Immature natural killer cell (primary cell): ENCODE results near the gene TRAPPC2. TPM values are rescaled to one million over a fixed set of nuclear protein-coding genes. Genes with fewer than 3 reads are reported as not detected.
A peak's percentile ranks its signal among the peaks of the same experiment; 100 is the strongest.
"Not testable (repeated sequence)": the region's sequence is repeated elsewhere in the genome, so short reads cannot be mapped to it uniquely, and the experiment has no call there.

Source experiments
- DNase-seq, 3 donors: peaks; one replicate each; pipeline ENCODE4 v3.0.0; 2022; ENCODE audit warnings: mixed read lengths in 1 of 3
- H3K27ac Mint-ChIP-seq, 6 donors: one replicate each; pipeline ENCODE4 v1.8.0; 2020; ENCODE audit warnings: mixed read lengths in 6 of 6, mild to moderate bottlenecking in 5 of 6, inconsistent platforms in 4 of 6, moderate library complexity in 3 of 6
- H3K27me3 Mint-ChIP-seq, 3 donors: one replicate each; pipeline ENCODE4 v1.8.0; 2020 to 2021; ENCODE audit warnings: low read depth in 3 of 3, mild to moderate bottlenecking in 3 of 3, mixed read lengths in 3 of 3, moderate library complexity in 3 of 3, inconsistent platforms in 1 of 3
- H3K36me3 Mint-ChIP-seq, 3 donors: one replicate each; pipeline ENCODE4 v1.8.0; 2020; ENCODE audit warnings: mixed read lengths in 3 of 3, inconsistent platforms in 2 of 3, mild to moderate bottlenecking in 2 of 3
- H3K4me1 Mint-ChIP-seq, 2 donors: one replicate each; pipeline ENCODE4 v1.8.0; 2020; ENCODE audit warnings: inconsistent platforms in 2 of 2, mild to moderate bottlenecking in 2 of 2, mixed read lengths in 2 of 2, moderate library complexity in 1 of 2
- H3K4me3 Mint-ChIP-seq, 5 donors: one replicate each; pipeline ENCODE4 v1.8.0; 2020; ENCODE audit warnings: mild to moderate bottlenecking in 5 of 5, mixed read lengths in 5 of 5, inconsistent platforms in 3 of 5, moderate library complexity in 3 of 5
- H3K9me3 Mint-ChIP-seq, 6 donors: one replicate each; pipeline ENCODE4 v1.8.0; 2020; ENCODE audit warnings: mild to moderate bottlenecking in 6 of 6, mixed read lengths in 6 of 6, inconsistent platforms in 4 of 6, moderate library complexity in 3 of 6
- polyA plus RNA-seq, 3 donors: library from polyadenylated mRNA; unstranded; fragments of 300-500 nt; fragmentation: Illumina TruSeq; gene quantifications; one replicate each; pipeline ENCODE4 v1.2.3, GENCODE V29; 2021

TRAPPC2 gene
- polyA plus RNA-seq, 3 donors from 2014 or later = 48.8 to 60.1 (median 55.4) TPM

DNA sequence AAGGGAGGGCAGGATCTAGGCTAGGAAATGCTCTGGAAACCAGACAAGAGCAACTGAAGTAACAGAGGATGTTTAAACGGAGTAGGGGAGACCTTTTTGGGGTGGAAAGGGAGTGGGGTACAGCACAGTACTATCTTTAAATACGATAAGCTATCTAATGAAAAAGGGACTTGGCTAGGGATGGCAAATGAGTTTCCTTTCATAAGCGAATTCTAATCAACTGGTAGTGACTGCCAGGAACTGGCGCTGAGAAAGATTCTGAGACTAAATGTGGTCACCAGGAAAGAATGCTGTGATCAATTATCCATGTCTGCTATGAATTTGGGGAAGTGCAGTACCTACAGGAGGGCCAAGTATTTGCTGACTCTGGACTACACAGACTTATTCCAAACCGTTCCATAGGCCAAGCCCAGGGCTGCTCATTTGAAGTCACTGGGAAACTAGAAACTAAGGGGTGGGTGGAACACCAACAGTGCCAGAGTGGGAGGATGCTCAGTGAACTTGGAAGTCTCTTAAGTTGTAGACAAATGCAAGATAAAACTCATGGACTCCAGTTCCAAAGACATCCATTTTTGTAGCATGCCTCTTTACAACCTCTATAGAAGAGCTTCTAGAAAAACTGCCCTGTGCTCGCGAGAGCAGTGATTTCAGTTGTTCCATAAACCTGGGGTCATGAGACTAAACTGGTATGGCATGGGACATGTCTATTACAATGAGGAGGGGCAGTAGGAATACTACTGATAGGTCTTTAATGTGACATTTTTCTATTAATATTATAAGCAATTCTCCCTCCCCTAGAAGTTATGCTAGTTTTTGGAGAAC lies 2.0 kb downstream of the TRAPPC2 start:
- H3K4me3 Mint-ChIP-seq = peak overlapping the region; percentile 25 to 99 (median 97)
- peaks cover 0 to 4% (median under 1%) of the 10 kb centered on the region in 6 donors for H3K9me3 Mint-ChIP-seq
- H3K27ac Mint-ChIP-seq = peak overlapping the region; percentile 30 to 99 (median 96)
- H3K27me3 Mint-ChIP-seq = peaks cover 0 to 6% (median 6%) of the 10 kb centered on the region in 3 donors
- H3K4me1 Mint-ChIP-seq = peaks cover 80 to 94% of the 10 kb centered on the region in 2 donors
- DNase-seq = no peak
- H3K36me3 Mint-ChIP-seq = peaks cover 5 to 22% (median 8%) of the 10 kb centered on the region in 3 donors

DNA sequence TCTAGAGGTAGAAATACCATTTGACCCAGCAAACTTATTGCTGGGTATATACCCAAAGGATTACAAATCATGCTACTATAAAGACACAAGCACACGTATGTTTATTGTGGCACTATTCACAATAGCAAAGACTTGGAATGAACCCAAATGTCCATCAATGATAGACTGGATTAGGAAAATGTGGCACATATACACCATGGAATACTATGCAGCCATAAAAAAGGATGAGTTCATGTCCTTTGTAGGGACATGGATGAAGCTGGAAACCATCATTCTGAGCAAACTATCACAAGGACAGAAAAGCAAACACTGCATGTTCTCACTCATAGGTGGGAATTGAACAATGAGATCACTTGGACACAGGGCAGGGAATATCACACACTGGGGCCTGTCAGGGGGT lies 3.9 kb downstream of the TRAPPC2 start:
- Mint-ChIP-seq H3K36me3 (peaks cover 10 to 35% (median 16%) of the 10 kb centered on the region in 3 donors), H3K27ac (peak overlapping the region in 5 of 6 donors; percentile 41 to 99 (median 80)), H3K4me1 (peaks cover 84 to 94% of the 10 kb centered on the region in 2 donors), H3K4me3 (peak overlapping the region in 1 of 5 donors; percentile 4)
- DNase-seq, H3K27me3 Mint-ChIP-seq, H3K9me3 Mint-ChIP-seq: not testable (repeated sequence)

GRCh38 chrX:13726583-13726982 lies 7.8 kb downstream of the TRAPPC2 start:
- H3K27ac Mint-ChIP-seq = peak overlapping the region; percentile 77 to 95 (median 85)
- not testable (repeated sequence) for H3K9me3 Mint-ChIP-seq, DNase-seq
- peak overlapping the region in 4 of 5 donors; percentile 26 to 77 (median 38) for H3K4me3 Mint-ChIP-seq
- peaks cover 81 to 89% of the 10 kb centered on the region in 2 donors for H3K4me1 Mint-ChIP-seq
- H3K36me3 Mint-ChIP-seq = peaks cover 22 to 55% (median 25%) of the 10 kb centered on the region in 3 donors
- H3K27me3 Mint-ChIP-seq = peaks cover 3 to 10% (median 4%) of the 10 kb centered on the region in 3 donors

DNA sequence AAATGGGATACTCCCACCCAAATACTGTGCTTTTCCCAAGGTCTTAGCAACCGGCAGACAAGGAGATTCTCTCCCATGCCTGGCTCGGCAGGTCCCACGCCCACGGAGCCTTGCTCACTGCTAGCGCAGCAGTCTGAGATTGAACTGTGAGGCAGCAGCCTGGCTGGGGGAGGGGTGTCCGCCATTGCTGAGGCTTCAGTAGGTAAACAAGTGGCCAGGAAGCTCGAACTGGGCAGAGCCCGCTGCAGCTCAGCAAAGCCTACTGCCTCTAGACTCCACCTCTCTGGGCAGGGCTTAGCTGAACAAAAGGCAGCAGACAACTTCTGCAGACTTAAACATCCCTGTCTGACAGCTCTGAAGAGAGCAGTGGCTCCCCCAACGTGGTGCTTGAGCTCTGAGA lies 9.5 kb downstream of the TRAPPC2 start:
- H3K36me3 Mint-ChIP-seq = peaks cover 20 to 49% (median 23%) of the 10 kb centered on the region in 3 donors
- peak overlapping the region; percentile 77 to 95 (median 85) for H3K27ac Mint-ChIP-seq
- not testable (repeated sequence) for H3K9me3 Mint-ChIP-seq, H3K27me3 Mint-ChIP-seq
- peak; percentile 59 to 74 (median 66) for DNase-seq
- H3K4me3 Mint-ChIP-seq = peak overlapping the region; percentile 65 to 77 (median 68)
- peaks cover 84 to 89% of the 10 kb centered on the region in 2 donors for H3K4me1 Mint-ChIP-seq

- Mint-ChIP-seq H3K27me3 (peaks cover 4 to 11% (median 8%) of the 10 kb centered on the region in 3 donors), H3K27ac (peak overlapping the region; percentile 75 to 98 (median 96)), H3K36me3 (peaks cover 15 to 40% (median 27%) of the 10 kb centered on the region in 3 donors), H3K4me1 (peaks cover 89 to 94% of the 10 kb centered on the region in 2 donors), H3K9me3 (peaks cover 0 to 5% (median 0%) of the 10 kb centered on the region in 6 donors), H3K4me3 (peak overlapping the region in 3 of 5 donors; percentile 16 to 44 (median 23))
- DNase-seq = no peak
Observed at GRCh38 chrX:13721819-13722519, 12.5 kb downstream of the TRAPPC2 start.

DNA sequence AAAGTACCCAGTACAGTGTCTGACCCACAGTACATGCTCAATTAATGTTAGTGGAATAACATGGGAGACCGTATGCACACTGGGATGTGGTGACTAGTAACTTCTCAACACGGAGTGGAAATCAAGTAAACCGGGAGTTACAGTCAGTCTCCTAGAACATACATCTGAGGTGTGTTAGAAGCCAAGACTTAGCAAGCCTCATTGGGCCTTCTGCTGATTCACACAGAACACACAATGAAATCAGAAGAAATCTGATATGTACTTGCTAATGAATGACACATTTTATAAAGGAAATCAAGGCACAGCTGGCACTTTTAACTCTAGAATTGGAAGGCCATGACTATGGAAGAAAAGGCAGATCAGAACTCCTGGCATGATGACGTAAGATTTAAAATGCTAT lies 13.0 kb downstream of the TRAPPC2 start:
- Mint-ChIP-seq H3K4me1 (peaks cover 87 to 94% of the 10 kb centered on the region in 2 donors), H3K27me3 (peaks cover 5 to 15% (median 11%) of the 10 kb centered on the region in 3 donors), H3K4me3 (no peak overlapping the region), H3K27ac (peak overlapping the region; percentile 75 to 98 (median 96)), H3K9me3 (peaks cover 0 to under 1% (median 0%) of the 10 kb centered on the region in 6 donors), H3K36me3 (peaks cover 15 to 40% (median 26%) of the 10 kb centered on the region in 3 donors)
- no peak for DNase-seq

DNA sequence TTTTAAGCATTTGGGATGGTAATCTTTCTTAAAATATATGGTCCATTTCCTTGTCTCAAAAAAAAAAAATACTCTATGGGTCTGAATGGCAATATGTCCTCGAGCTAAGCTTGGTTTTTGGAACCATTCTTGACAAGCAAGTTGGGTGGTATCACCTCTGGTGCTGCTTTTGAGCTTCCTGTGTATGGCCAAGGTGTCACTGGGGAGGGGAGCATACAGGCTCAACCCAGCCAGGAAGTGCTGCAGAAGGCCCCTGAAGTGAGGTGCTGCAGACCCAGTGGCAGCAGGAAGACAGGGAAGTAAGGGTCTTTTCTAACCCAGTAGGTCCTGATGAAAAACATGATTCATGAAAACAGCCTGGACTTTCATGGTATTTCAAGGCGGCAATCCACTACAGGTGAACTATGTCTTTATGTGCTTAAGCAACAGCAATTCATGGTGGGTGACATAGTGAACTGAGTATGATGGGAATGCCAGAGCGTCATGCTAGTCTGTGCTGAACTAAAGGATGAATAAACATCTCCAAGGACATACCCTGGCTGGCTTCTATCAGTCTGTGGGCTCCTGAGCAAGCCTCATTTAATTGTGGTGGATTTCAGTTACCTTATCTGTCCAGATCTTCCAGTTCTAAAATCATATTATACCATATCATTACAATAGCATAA lies 15.1 kb downstream of the TRAPPC2 start:
- Mint-ChIP-seq H3K4me1 (peaks cover 81 to 91% of the 10 kb centered on the region in 2 donors), H3K9me3 (no peaks in the 10 kb centered on the region), H3K36me3 (peaks cover 15 to 43% (median 28%) of the 10 kb centered on the region in 3 donors), H3K27ac (peak overlapping the region; percentile 92 to 98 (median 96)), H3K4me3 (peak overlapping the region; percentile 64 to 77 (median 71)), H3K27me3 (peaks cover 2 to 16% (median 13%) of the 10 kb centered on the region in 3 donors)
- peak; percentile 70 to 77 (median 75) for DNase-seq

DNA sequence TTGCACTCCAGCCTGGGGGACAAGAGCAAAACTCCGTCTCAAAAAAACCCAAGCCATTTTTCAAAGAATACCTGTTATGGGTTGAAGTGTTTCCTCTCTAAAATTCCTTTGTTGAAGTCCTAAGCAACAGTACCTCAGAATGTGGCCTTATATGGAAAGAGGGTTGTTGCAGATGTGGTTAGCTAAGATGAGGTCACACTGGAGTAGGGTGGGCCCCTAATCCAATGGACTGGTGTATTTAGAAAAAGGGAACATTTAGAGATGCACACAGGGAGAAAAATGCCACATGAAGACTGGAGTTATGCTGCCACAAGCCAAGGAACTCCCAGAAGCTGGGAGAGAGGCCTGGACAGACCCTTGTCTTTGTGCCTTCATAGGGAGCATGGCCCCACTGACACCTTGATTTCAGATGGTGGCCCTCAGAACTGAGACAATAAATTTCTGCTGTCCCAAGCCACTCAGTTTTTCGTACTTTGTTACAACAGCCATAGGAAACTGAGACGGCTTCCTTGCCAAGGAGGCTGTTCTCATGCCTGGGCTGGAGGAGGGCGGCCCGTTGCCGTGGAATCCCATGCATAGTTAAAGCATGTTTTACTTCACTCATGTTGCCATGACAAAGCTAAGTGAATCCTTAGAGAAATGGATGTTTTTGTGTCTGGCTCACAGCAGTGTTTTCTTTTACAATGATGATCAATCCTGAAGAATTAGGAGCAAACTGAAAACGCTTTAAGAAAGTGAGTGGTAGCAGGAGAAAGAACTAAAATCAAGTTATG lies 16.5 kb downstream of the TRAPPC2 start:
- Mint-ChIP-seq H3K36me3 (peaks cover 6 to 34% (median 28%) of the 10 kb centered on the region in 3 donors), H3K9me3 (no peaks in the 10 kb centered on the region), H3K4me3 (peak overlapping the region; percentile 19 to 77 (median 51)), H3K27me3 (peaks cover 2 to 13% (median 10%) of the 10 kb centered on the region in 3 donors), H3K27ac (peak overlapping the region; percentile 92 to 98 (median 96)), H3K4me1 (peaks cover 73 to 80% of the 10 kb centered on the region in 2 donors)
- no peak for DNase-seq

GRCh38 chrX:13716905-13717304 lies 17.5 kb downstream of the TRAPPC2 start:
- peak; percentile 68 to 76 (median 75) for DNase-seq
- peak overlapping the region; percentile 92 to 98 (median 96) for H3K27ac Mint-ChIP-seq
- H3K36me3 Mint-ChIP-seq = peaks cover 4 to 34% (median 24%) of the 10 kb centered on the region in 3 donors
- peak overlapping the region; percentile 63 to 86 (median 80) for H3K4me3 Mint-ChIP-seq
- peaks cover 3 to 10% (median 10%) of the 10 kb centered on the region in 3 donors for H3K27me3 Mint-ChIP-seq
- no peaks in the 10 kb centered on the region for H3K9me3 Mint-ChIP-seq
- peaks cover 76 to 81% of the 10 kb centered on the region in 2 donors for H3K4me1 Mint-ChIP-seq

DNA sequence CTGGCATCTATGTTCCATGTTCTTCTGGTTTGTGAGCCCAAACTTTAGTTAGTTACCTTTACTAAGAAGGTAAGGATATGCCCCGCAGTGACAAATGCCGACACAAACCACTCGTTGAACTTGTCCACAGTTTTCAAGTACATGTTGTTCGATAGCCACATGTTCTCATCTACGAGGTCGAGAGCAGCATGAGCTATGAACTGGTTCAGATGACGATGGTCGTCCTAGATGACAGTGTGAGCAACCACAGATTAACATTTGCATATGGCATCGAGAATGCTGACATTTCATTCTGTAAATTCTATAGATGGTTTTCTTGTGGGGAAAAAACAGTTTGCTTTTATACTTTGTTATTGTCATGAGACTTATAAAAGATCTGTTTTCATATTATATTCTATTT lies 18.0 kb downstream of the TRAPPC2 start:
- Mint-ChIP-seq H3K36me3 (peaks cover 6 to 35% (median 26%) of the 10 kb centered on the region in 3 donors), H3K27me3 (peaks cover 3 to 12% (median 10%) of the 10 kb centered on the region in 3 donors), H3K4me1 (peaks cover 76 to 81% of the 10 kb centered on the region in 2 donors), H3K9me3 (no peaks in the 10 kb centered on the region), H3K4me3 (peak overlapping the region; percentile 34 to 85 (median 68)), H3K27ac (peak overlapping the region; percentile 93 to 97 (median 96))
- peak; percentile 54 to 70 (median 60) for DNase-seq

- no peak for DNase-seq
- Mint-ChIP-seq H3K27me3 (peaks cover 2 to 4% (median 2%) of the 10 kb centered on the region in 3 donors), H3K9me3 (no peaks in the 10 kb centered on the region), H3K27ac (peak overlapping the region; percentile 62 to 83 (median 79)), H3K4me1 (peaks cover 45 to 61% of the 10 kb centered on the region in 2 donors), H3K36me3 (peaks cover 10 to 39% (median 23%) of the 10 kb centered on the region in 3 donors), H3K4me3 (no peak overlapping the region)
Observed at GRCh38 chrX:13711141-13711540, 23.3 kb downstream of the TRAPPC2 start.

GRCh38 chrX:13703589-13703988 lies 30.8 kb downstream of the TRAPPC2 start:
- Mint-ChIP-seq H3K27me3 (peaks cover 1 to 3% (median 2%) of the 10 kb centered on the region in 3 donors), H3K27ac (peak overlapping the region; percentile 32 to 86 (median 65)), H3K9me3 (no peaks in the 10 kb centered on the region), H3K4me1 (peaks cover 67 to 79% of the 10 kb centered on the region in 2 donors), H3K36me3 (peaks cover 4 to 11% (median 8%) of the 10 kb centered on the region in 3 donors), H3K4me3 (peak overlapping the region in 1 of 5 donors; percentile 34)
- DNase-seq = no peak
